Osteoblast (primary cell): Measurements from ENCODE around the gene TNRC6A. TPM values are rescaled to one million over a fixed set of nuclear protein-coding genes. Genes with fewer than 3 reads are reported as not detected.

Experiments
- DNase-seq: peaks from one replicate; pipeline ENCODE4 v3.0.0; 2011; ENCODE audit warnings: low spot score, mixed read lengths; ENCODE audit not compliant: insufficient read length; ENCODE audit errors: missing footprints
- H2AFZ ChIP-seq: 2 replicates; pipeline ENCODE4 v1.6.0; 2011; ENCODE audit warnings: mild to moderate bottlenecking, low read length
- H3K27ac ChIP-seq: 2 replicates; pipeline ENCODE4 v1.5.1; 2011; ENCODE audit warnings: mild to moderate bottlenecking, low read depth, low read length, moderate library complexity
- H3K27me3 ChIP-seq: 2 replicates; pipeline ENCODE4 v1.6.0; 2012; ENCODE audit warnings: mild to moderate bottlenecking, control low read depth, inconsistent platforms, low read length, moderate library complexity; ENCODE audit not compliant: insufficient read depth
- H3K36me3 ChIP-seq: 2 replicates; pipeline ENCODE4 v1.5.1; 2011; ENCODE audit warnings: mild to moderate bottlenecking, low read length, control low read depth, moderate library complexity; ENCODE audit not compliant: insufficient read depth
- H3K4me1 ChIP-seq: 2 replicates; pipeline ENCODE4 v1.5.1; 2011; ENCODE audit warnings: mild to moderate bottlenecking, low read length, control low read depth, moderate library complexity; ENCODE audit not compliant: insufficient read depth
- H3K4me2 ChIP-seq: 2 replicates; pipeline ENCODE4 v1.6.0; 2011; ENCODE audit warnings: mild to moderate bottlenecking, low read length; ENCODE audit not compliant: insufficient read depth
- H3K4me3 ChIP-seq: fragments of 200-600 bp; sonication (generic); 3 replicates; pipeline ENCODE4 v1.5.1; 2012; ENCODE audit warnings: mild to moderate bottlenecking, low read length, inconsistent platforms; ENCODE audit not compliant: insufficient read depth
- H3K79me2 ChIP-seq: 2 replicates; pipeline ENCODE4 v1.6.0; 2012; ENCODE audit warnings: mild to moderate bottlenecking, low read length, control low read depth, inconsistent platforms; ENCODE audit not compliant: insufficient read depth
- H3K9me3 ChIP-seq: 2 replicates; pipeline ENCODE4 v1.5.1; 2011; ENCODE audit warnings: low read depth, low read length, control low read depth
- H4K20me1 ChIP-seq: 2 replicates; pipeline ENCODE4 v1.6.0; 2012; ENCODE audit warnings: mild to moderate bottlenecking, low read length, control low read depth; ENCODE audit not compliant: insufficient read depth
- CTCF ChIP-seq: IDR thresholded peaks from 2 replicates; pipeline ENCODE4 v1.5.1; 2011; ENCODE audit warnings: mild to moderate bottlenecking, low read depth, low read length, moderate library complexity; ENCODE audit errors: extremely low read depth
- total RNA-seq: library from RNA; depleted of rRNA; stranded (reverse); fragments of >200 nt; gene quantifications from 2 replicates; pipeline ENCODE4 v1.2.3, GENCODE V29; 2012

Gene TNRC6A
- total RNA-seq, 1 donor = 38.0 TPM

GRCh38 chr16:24871891-24872290 lies 142.4 kb downstream of the TNRC6A start:
- Histone ChIP-seq H3K27me3 (no peaks in the 10 kb centered on the region), H3K79me2 (no peaks in the 10 kb centered on the region), H3K9me3 (no peaks in the 10 kb centered on the region), H4K20me1 (no peaks in the 10 kb centered on the region), H2AFZ (no peak overlapping the region), H3K4me2 (no peak overlapping the region), H3K27ac (no peak overlapping the region), H3K36me3 (no peaks in the 10 kb centered on the region), H3K4me1 (no peaks in the 10 kb centered on the region), H3K4me3 (no peak overlapping the region)
- no peak for DNase-seq
- TF ChIP-seq CTCF = no peak

- Histone ChIP-seq H3K4me1 (no peaks in the 10 kb centered on the region), H3K4me2 (no peak overlapping the region), H3K27me3 (no peaks in the 10 kb centered on the region), H3K79me2 (no peaks in the 10 kb centered on the region), H3K27ac (no peak overlapping the region), H2AFZ (no peak overlapping the region), H3K4me3 (no peak overlapping the region), H3K36me3 (no peaks in the 10 kb centered on the region), H4K20me1 (no peaks in the 10 kb centered on the region), H3K9me3 (no peaks in the 10 kb centered on the region)
- no peak for DNase-seq
- TF ChIP-seq CTCF = no peak
Measured at GRCh38 chr16:24873028-24873427, 143.6 kb downstream of the TNRC6A start.

GRCh38 chr16:24875466-24875865 lies 146.0 kb downstream of the TNRC6A start:
- no peak overlapping the region for H2AFZ ChIP-seq
- H3K4me1 ChIP-seq = no peaks in the 10 kb centered on the region
- no peak overlapping the region for H3K4me2 ChIP-seq
- no peak overlapping the region for H3K4me3 ChIP-seq
- no peaks in the 10 kb centered on the region for H3K79me2 ChIP-seq
- no peak for TF ChIP-seq CTCF
- H3K27ac ChIP-seq = no peak overlapping the region
- no peaks in the 10 kb centered on the region for H3K27me3 ChIP-seq
- DNase-seq = no peak
- H3K9me3 ChIP-seq = no peaks in the 10 kb centered on the region
- H3K36me3 ChIP-seq = no peaks in the 10 kb centered on the region
- no peaks in the 10 kb centered on the region for H4K20me1 ChIP-seq

Other genes with a start within 250 kb of the TNRC6A start
- gene RBBP6, start 190.1 kb upstream of the TNRC6A start, total RNA-seq = 26.5 and 31.5 TPM in 2 replicates
- gene SLC5A11, start 116.3 kb downstream of the TNRC6A start, total RNA-seq = 0.29 TPM in 1 of 2 replicates, not detected in the other